ENCODE results near the gene RPL38. TPM values are rescaled to one million over a fixed set of nuclear protein-coding genes. Genes with fewer than 3 reads are reported as not detected.

Gene RPL38
- total and polyA plus RNA-seq, 2 experiments from 2014 or later = 115 to 999 TPM

- Histone ChIP-seq H3K27ac (no peak overlapping the region), H3K36me3 (no peaks in the 10 kb centered on the region), H3K4me1 (ENCODE audit: low read depth) (no peaks in the 10 kb centered on the region), H3K9me3 (ENCODE audit: low read depth) (no peaks in the 10 kb centered on the region), H3K4me3 (no peak overlapping the region), H3K27me3 (no peaks in the 10 kb centered on the region)
- DNase-seq (ENCODE audit: low read depth in 1 of 2, low spot score in 1 of 2) = no peak
- no peak for TF ChIP-seq CTCF (IDR thresholded peaks at IDR 0.05; ENCODE audit: low read depth, low read length)
These were observed 48.7 kb downstream of the RPL38 start for GRCh38 chr17:74252211-74252610.

- Histone ChIP-seq H3K4me3 (no peak overlapping the region), H3K4me1 (ENCODE audit: low read depth) (no peaks in the 10 kb centered on the region), H3K9me3 (ENCODE audit: low read depth) (no peaks in the 10 kb centered on the region), H3K27ac (no peak overlapping the region), H3K36me3 (no peaks in the 10 kb centered on the region), H3K27me3 (no peaks in the 10 kb centered on the region)
- TF ChIP-seq CTCF (IDR thresholded peaks at IDR 0.05; ENCODE audit: low read depth, low read length) = no peak
- no peak for DNase-seq (ENCODE audit: low read depth in 1 of 2, low spot score in 1 of 2)
These were observed 49.6 kb downstream of the RPL38 start for GRCh38 chr17:74253036-74253435.

- Histone ChIP-seq H3K9me3 (ENCODE audit: low read depth) (no peaks in the 10 kb centered on the region), H3K27me3 (no peaks in the 10 kb centered on the region), H3K4me3 (no peak overlapping the region), H3K36me3 (no peaks in the 10 kb centered on the region), H3K27ac (no peak overlapping the region), H3K4me1 (ENCODE audit: low read depth) (no peaks in the 10 kb centered on the region)
- no peak for DNase-seq (ENCODE audit: low read depth in 1 of 2, low spot score in 1 of 2)
- TF ChIP-seq CTCF (IDR thresholded peaks at IDR 0.05; ENCODE audit: low read depth, low read length) = no peak
These were observed 53.8 kb downstream of the RPL38 start for GRCh38 chr17:74257311-74257710.

GRCh38 chr17:74259667-74260524, 56.4 kb downstream of the RPL38 start:
- H3K36me3 ChIP-seq = no peaks in the 10 kb centered on the region
- no peak overlapping the region for H3K4me3 ChIP-seq
- no peak for DNase-seq (ENCODE audit: low read depth in 1 of 2, low spot score in 1 of 2)
- no peaks in the 10 kb centered on the region for H3K9me3 ChIP-seq (ENCODE audit: low read depth)
- no peak for TF ChIP-seq CTCF (IDR thresholded peaks at IDR 0.05; ENCODE audit: low read depth, low read length)
- no peak overlapping the region for H3K27ac ChIP-seq
- H3K27me3 ChIP-seq = no peaks in the 10 kb centered on the region
- H3K4me1 ChIP-seq (ENCODE audit: low read depth) = no peaks in the 10 kb centered on the region

Other genes starting within 250 kb of the RPL38 start
- gene TTYH2, start 9.9 kb downstream of the RPL38 start, total RNA-seq = 5.7 and 7.9 TPM in 2 replicates
- gene TTYH2, start 9.9 kb downstream of the RPL38 start, polyA plus RNA-seq = 7.3 and 7.8 TPM in 2 replicates
- not detected in 2 replicates for gene DNAI2, start 70.6 kb downstream of the RPL38 start, total RNA-seq
- gene DNAI2, start 70.6 kb downstream of the RPL38 start, polyA plus RNA-seq = not detected in 2 replicates
- 0.39 and 0.42 TPM in 2 replicates for gene KIF19, start 122.5 kb downstream of the RPL38 start, total RNA-seq
- 1.2 TPM in 1 of 2 replicates, not detected in the other for gene KIF19, start 122.5 kb downstream of the RPL38 start, polyA plus RNA-seq
- 0.63 TPM in 1 of 2 replicates, not detected in the other for gene BTBD17, start 158.2 kb downstream of the RPL38 start, total RNA-seq
- 0.09 and 0.62 TPM in 2 replicates for gene BTBD17, start 158.2 kb downstream of the RPL38 start, polyA plus RNA-seq
- gene GPR142, start 163.8 kb downstream of the RPL38 start, total RNA-seq = not detected in 2 replicates
- not detected in 2 replicates for gene GPR142, start 163.8 kb downstream of the RPL38 start, polyA plus RNA-seq
- 114 and 125 TPM in 2 replicates for gene GPRC5C, start 228.4 kb downstream of the RPL38 start, total RNA-seq
- gene GPRC5C, start 228.4 kb downstream of the RPL38 start, polyA plus RNA-seq = 106 and 117 TPM in 2 replicates